ENCODE results near the gene EFCAB12.

Gene EFCAB12

GRCh38 chr3:129428376-129429079 lies at the start of gene EFCAB12:
EFCAB12 (minus strand) TSS chr3:129428636; CDS start chr3:129428488, 148 bp downstream.
- no peak for TF ChIP-seq CTCF (IDR thresholded peaks at IDR 0.05)
- H3K27ac ChIP-seq: peak within 1 kb of the TSS; percentile 43
- H3K4me1 ChIP-seq (ENCODE audit: control insufficient read depth in 1 of 2, insufficient read depth in 1 of 2, low read depth in 1 of 2, low read length in 1 of 2): peaks cover 30 to 34% of the 10 kb centered on the region in 2 experiments
- H3K27me3 ChIP-seq: no peaks in the 10 kb centered on the region
- peak within 1 kb of the TSS; percentile 59 to 65 for H3K4me3 ChIP-seq (ENCODE audit: low read depth in 1 of 2, low read length in 1 of 2)
- no peaks in the 10 kb centered on the region for H3K9me3 ChIP-seq
- H3K36me3 ChIP-seq: peaks cover 47% of the 10 kb centered on the region

GRCh38 chr3:129476586-129476985 lies 48.1 kb upstream of the EFCAB12 start:
- Histone ChIP-seq H3K4me1 (ENCODE audit: control insufficient read depth in 1 of 2, insufficient read depth in 1 of 2, low read depth in 1 of 2, low read length in 1 of 2) (peaks cover 2% of the 10 kb centered on the region in 2 experiments), H3K27ac (no peak overlapping the region), H3K36me3 (peaks cover 43% of the 10 kb centered on the region), H3K9me3 (no peaks in the 10 kb centered on the region), H3K4me3 (ENCODE audit: low read depth in 1 of 2, low read length in 1 of 2) (no peak overlapping the region), H3K27me3 (no peaks in the 10 kb centered on the region)
- no peak for TF ChIP-seq CTCF (IDR thresholded peaks at IDR 0.05)

GRCh38 chr3:129475863-129476262 lies 47.4 kb upstream of the EFCAB12 start:
- H3K36me3 ChIP-seq: peaks cover 51% of the 10 kb centered on the region
- no peak overlapping the region for H3K27ac ChIP-seq
- no peak for TF ChIP-seq CTCF (IDR thresholded peaks at IDR 0.05)
- no peaks in the 10 kb centered on the region for H3K9me3 ChIP-seq
- H3K4me3 ChIP-seq (ENCODE audit: low read depth in 1 of 2, low read length in 1 of 2): no peak overlapping the region
- H3K4me1 ChIP-seq (ENCODE audit: control insufficient read depth in 1 of 2, insufficient read depth in 1 of 2, low read depth in 1 of 2, low read length in 1 of 2): no peaks in the 10 kb centered on the region
- no peaks in the 10 kb centered on the region for H3K27me3 ChIP-seq

GRCh38 chr3:129474984-129475804 lies 46.8 kb upstream of the EFCAB12 start:
- no peak overlapping the region for H3K27ac ChIP-seq
- no peaks in the 10 kb centered on the region for H3K27me3 ChIP-seq

GRCh38 chr3:129473769-129474152 lies 45.3 kb upstream of the EFCAB12 start:
- Histone ChIP-seq H3K4me1 (ENCODE audit: control insufficient read depth in 1 of 2, insufficient read depth in 1 of 2, low read depth in 1 of 2, low read length in 1 of 2) (no peaks in the 10 kb centered on the region), H3K4me3 (ENCODE audit: low read depth in 1 of 2, low read length in 1 of 2) (no peak overlapping the region), H3K27me3 (no peaks in the 10 kb centered on the region), H3K36me3 (peaks cover 51% of the 10 kb centered on the region), H3K9me3 (no peaks in the 10 kb centered on the region), H3K27ac (no peak overlapping the region)
- no peak for TF ChIP-seq CTCF (IDR thresholded peaks at IDR 0.05)

More at GRCh38 chr3:129474984-129475804, 46.8 kb upstream of the EFCAB12 start:
- TF ChIP-seq CTCF (IDR thresholded peaks at IDR 0.05): no peak
- H3K9me3 ChIP-seq: no peaks in the 10 kb centered on the region
- H3K36me3 ChIP-seq: peaks cover 50% of the 10 kb centered on the region
- no peaks in the 10 kb centered on the region for H3K4me1 ChIP-seq (ENCODE audit: control insufficient read depth in 1 of 2, insufficient read depth in 1 of 2, low read depth in 1 of 2, low read length in 1 of 2)
- H3K4me3 ChIP-seq (ENCODE audit: low read depth in 1 of 2, low read length in 1 of 2): no peak overlapping the region

All from neutrophil (primary cell).